C4-2B (cell line): ENCODE data around the gene NHERF2.

Experiments
- H3K27ac ChIP-seq: fragments of 450-650 bp; 2 replicates; pipeline ENCODE4 v1.5.1; 2017
- CTCF ChIP-seq: fragments of 450-650 bp; conservative IDR thresholded peaks from 2 replicates; pipeline ENCODE4 v1.5.1; 2017; ENCODE audit warnings: mild to moderate bottlenecking
- ZFX ChIP-seq: fragments of 450-650 bp; IDR thresholded peaks from 2 replicates; pipeline ENCODE4 v1.6.1; 2017

NHERF2 gene

GRCh38 chr16:2026461-2027023, at the start of gene NHERF2:
Gene NHERF2, plus strand, starts transcription at chr16:2026902. Its CDS starts 104 bp downstream, at chr16:2027006.
- H3K27ac ChIP-seq, result peak within 1 kb of the TSS; percentile 97
- TF ChIP-seq CTCF (no peak), ZFX (no peak)

GRCh38 chr16:1976951-1977874, 49.5 kb upstream of the NHERF2 start:
- no peak overlapping the region for H3K27ac ChIP-seq
- TF ChIP-seq ZFX, result no peak
- TF ChIP-seq CTCF, result no peak

GRCh38 chr16:1977875-1978268, 48.8 kb upstream of the NHERF2 start:
- no peak overlapping the region for H3K27ac ChIP-seq
- TF ChIP-seq ZFX (no peak), CTCF (no peak)

- TF ChIP-seq ZFX, result no peak
- no peak for TF ChIP-seq CTCF
- no peak overlapping the region for H3K27ac ChIP-seq
Observed at GRCh38 chr16:1978476-1979120, 48.1 kb upstream of the NHERF2 start.

- no peak overlapping the region for H3K27ac ChIP-seq
- no peak for TF ChIP-seq CTCF
- TF ChIP-seq ZFX, result no peak
Observed at GRCh38 chr16:1979271-1980029, 47.3 kb upstream of the NHERF2 start.

- H3K27ac ChIP-seq, result no peak overlapping the region
- no peak for TF ChIP-seq ZFX
- no peak for TF ChIP-seq CTCF
Observed at GRCh38 chr16:1980030-1980769, 46.5 kb upstream of the NHERF2 start.
